H1 (cell line): ENCODE data around the gene SRCIN1. TPM values are rescaled to one million over a fixed set of nuclear protein-coding genes. Genes with fewer than 3 reads are reported as not detected.

Experiments
- CTCF ChIP-seq, 3 experiments: IDR thresholded peaks; 1 replicate in 2 of 3; 2 replicates in 1 of 3; pipeline versions ENCODE4 v1.5.1 to v1.6.1; 2011; ENCODE audit warnings: low read length in 3 of 3, mild to moderate bottlenecking in 3 of 3, inconsistent platforms in 2 of 3, low read depth in 1 of 3, moderate library complexity in 1 of 3; ENCODE audit not compliant: insufficient read depth in 1 of 3; ENCODE audit errors: control extremely low read depth in 1 of 3
- JUND ChIP-seq: IDR thresholded peaks from 2 replicates; pipeline ENCODE4 v1.6.1; 2011; ENCODE audit warnings: mild to moderate bottlenecking, improper control_type of control experiment, low read length
- KDM4A ChIP-seq: IDR thresholded peaks from one replicate; pipeline ENCODE4 v1.7.1; 2012; ENCODE audit warnings: low read depth, mild to moderate bottlenecking, moderate library complexity, low read length, inconsistent platforms; ENCODE audit not compliant: severe bottlenecking
- NANOG ChIP-seq: IDR thresholded peaks from 2 replicates; pipeline ENCODE4 v1.6.1; 2011; ENCODE audit warnings: low read length, low read depth, mild to moderate bottlenecking, inconsistent platforms; ENCODE audit not compliant: insufficient read depth, poor library complexity, severe bottlenecking
- NRF1 ChIP-seq: IDR thresholded peaks from 2 replicates; pipeline ENCODE4 v1.6.1; 2011; ENCODE audit warnings: mild to moderate bottlenecking, low read depth, low read length, improper control_type of control experiment
- RAD21 ChIP-seq, 2 experiments: IDR thresholded peaks in 1 of 2; conservative IDR thresholded peaks in 1 of 2; 2 replicates each; pipeline ENCODE4 v1.6.1; 2011; ENCODE audit warnings: low read depth in 2 of 2, low read length in 2 of 2, improper control_type of control experiment in 1 of 2, inconsistent platforms in 1 of 2, mild to moderate bottlenecking in 1 of 2, moderate library complexity in 1 of 2
- SP2 ChIP-seq: IDR thresholded peaks from 2 replicates; pipeline ENCODE4 v1.6.1; 2012; ENCODE audit warnings: mild to moderate bottlenecking, low read length, inconsistent platforms
- YY1 ChIP-seq: IDR thresholded peaks from 2 replicates; pipeline ENCODE4 v1.6.1; 2011; ENCODE audit warnings: low read depth, mild to moderate bottlenecking, low read length
- polyA plus RNA-seq, 7 experiments: library from polyadenylated mRNA; depleted of rRNA in 3 of 7; stranded (reverse) in 5 of 7; unstranded in 2 of 7; fragments of >200 nt in 5 of 7; fragments of 200-250 nt in 2 of 7; gene quantifications; 1 replicate in 5 of 7; 2 replicates in 1 of 7; 4 replicates in 1 of 7; pipeline versions ENCODE4 v1.2.1 to v1.2.3, GENCODE V29; 2011 to 2013; ENCODE audit warnings: missing spikeins in 2 of 7, mixed read lengths in 2 of 7
- total RNA-seq: library from RNA; stranded (reverse); fragmentation: NEBNext Ultra II Directional; extraction: Animal tissue kit (Norgen Biotek cat#: 25700); gene quantifications from 2 replicates; pipeline ENCODE4 v1.2.1, GENCODE V29; 2021

SRCIN1 gene
- total and polyA plus RNA-seq, 2 of the 8 experiments (the other 6 are each of a cell fraction or from before 2014, with no cell fraction given): 2.8 to 3.8 TPM

DNA sequence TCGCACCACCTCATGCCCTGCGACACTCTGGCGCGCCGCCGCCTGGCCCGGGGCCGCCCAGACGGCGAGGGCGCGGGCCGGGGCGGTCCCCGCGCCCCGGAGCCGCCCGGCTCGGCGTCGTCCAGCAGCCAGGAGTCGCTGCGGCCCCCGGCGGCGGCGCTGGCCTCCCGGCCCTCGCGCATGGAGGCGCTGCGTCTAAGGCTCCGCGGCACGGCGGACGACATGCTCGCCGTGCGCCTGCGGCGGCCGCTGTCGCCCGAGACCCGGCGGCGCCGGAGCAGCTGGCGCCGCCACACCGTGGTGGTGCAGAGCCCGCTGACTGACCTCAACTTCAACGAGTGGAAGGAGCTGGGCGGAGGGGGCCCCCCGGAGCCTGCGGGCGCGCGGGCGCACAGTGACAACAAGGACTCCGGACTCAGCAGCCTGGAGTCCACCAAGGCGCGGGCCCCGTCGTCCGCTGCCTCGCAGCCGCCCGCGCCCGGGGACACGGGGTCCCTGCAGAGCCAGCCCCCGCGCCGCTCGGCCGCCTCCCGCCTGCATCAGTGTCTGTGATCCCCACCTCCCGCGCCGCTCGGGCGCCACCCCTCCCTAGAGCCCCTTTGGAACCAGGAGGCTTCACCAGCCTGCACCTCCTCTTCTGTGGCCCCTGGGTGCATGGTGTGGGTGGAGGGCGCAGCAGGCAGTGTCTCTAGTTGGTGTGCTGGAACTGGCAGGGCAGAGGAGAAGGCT, 95.2 kb downstream of the SRCIN1 start (continued):
- TF ChIP-seq SP2: no peak
- peak; percentile 34 for TF ChIP-seq KDM4A
- TF ChIP-seq CTCF (IDR thresholded peaks at IDR 0.05; ENCODE audit: control extremely low read depth in 1 of 3, insufficient read depth in 1 of 3, low read depth in 1 of 3, low read length in 3 of 3): peak; percentile 33 to 74 (median 48)
- TF ChIP-seq NRF1: no peak
- no peak for TF ChIP-seq YY1
- peak in 1 of 2 experiments; percentile 48; a peak in 3 of 4 replicates for TF ChIP-seq RAD21 (IDR thresholded peaks at IDR 0.05 in 1 of 2, conservative IDR thresholded peaks at IDR 0.05 in 1 of 2; ENCODE audit: low read depth in 2 of 2, low read length in 2 of 2)
- peak; percentile 17 for TF ChIP-seq NANOG
- TF ChIP-seq JUND: no peak
- TF ChIP-seq, all 59 proteins: peak for 8
